ENCODE measurements around the gene ONECUT3.
A peak's percentile ranks its signal among the peaks of the same experiment; 100 is the strongest.

Gene ONECUT3

GRCh38 chr19:1745589-1746031 lies 7.7 kb upstream of the ONECUT3 start:
- ATAC-seq (replicated peaks; ENCODE audit: extremely low read depth, poor library complexity, severe bottlenecking) = no peak
- no peak for DNase-seq (ENCODE audit: low spot score in 2 of 2)
- Mint-ChIP-seq H3K27ac (ENCODE audit: low read depth) (no peak overlapping the region), H3K9me3 (no peaks in the 10 kb centered on the region), H3K4me3 (no peak overlapping the region), H3K36me3 (ENCODE audit: insufficient read depth) (peaks cover 16% of the 10 kb centered on the region), H3K4me1 (peaks cover 17% of the 10 kb centered on the region), H3K27me3 (peaks cover 30% of the 10 kb centered on the region)

DNA sequence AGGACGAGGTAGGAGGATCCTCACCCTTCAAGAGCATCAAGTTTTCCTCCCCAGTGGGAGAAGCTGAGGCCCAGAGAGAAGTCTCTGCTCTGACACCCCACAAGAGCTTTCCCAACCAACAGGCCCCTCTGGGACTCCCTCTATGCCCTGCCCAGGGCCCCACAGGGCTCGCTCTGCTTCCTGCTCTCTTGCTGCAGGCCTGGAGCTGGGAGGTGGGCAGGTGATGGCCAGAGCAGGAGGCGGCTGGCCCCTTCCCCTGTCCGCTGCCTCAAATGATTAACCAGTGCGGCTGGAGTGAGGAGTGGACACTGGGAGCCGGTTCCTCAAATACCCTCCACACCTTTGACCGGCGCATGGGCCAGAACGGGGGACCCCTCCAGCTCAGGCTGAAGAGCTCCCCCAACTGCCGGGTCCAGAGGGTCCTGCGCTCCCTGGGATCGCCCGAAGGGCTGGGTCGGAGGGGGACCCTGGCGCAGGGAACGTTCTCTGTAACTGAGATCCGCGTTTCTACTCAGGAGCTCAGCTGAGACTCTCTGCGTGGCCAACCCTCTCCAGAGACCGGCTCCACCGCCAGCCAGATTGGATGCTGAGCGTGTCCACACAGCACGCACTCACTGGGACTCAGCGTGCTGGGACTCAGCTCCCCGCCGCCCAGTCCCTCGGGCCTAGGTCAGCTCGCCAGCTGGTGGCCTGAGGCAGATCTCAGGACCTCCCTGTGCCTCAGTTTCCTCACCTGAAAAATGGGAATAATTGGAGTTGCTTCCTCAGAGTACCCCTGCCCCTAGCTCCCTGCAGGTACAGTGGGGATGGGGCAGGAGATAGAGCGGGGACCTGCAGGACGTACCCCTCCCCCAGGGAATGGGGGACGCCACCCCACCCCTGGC lies 6.7 kb upstream of the ONECUT3 start:
- Mint-ChIP-seq H3K4me3 (no peak overlapping the region), H3K36me3 (ENCODE audit: insufficient read depth) (peaks cover 16% of the 10 kb centered on the region), H3K4me1 (peaks cover 17% of the 10 kb centered on the region), H3K27me3 (peaks cover 40% of the 10 kb centered on the region), H3K27ac (ENCODE audit: low read depth) (no peak overlapping the region), H3K9me3 (no peaks in the 10 kb centered on the region)
- ATAC-seq (replicated peaks; ENCODE audit: extremely low read depth, poor library complexity, severe bottlenecking) (no peak), DNase-seq (ENCODE audit: low spot score in 2 of 2) (no peak)

GRCh38 chr19:1747285-1748114 lies 5.8 kb upstream of the ONECUT3 start:
- no peaks in the 10 kb centered on the region for H3K9me3 Mint-ChIP-seq
- peak overlapping the region; percentile 66 for H3K4me3 Mint-ChIP-seq
- H3K27me3 Mint-ChIP-seq = peaks cover 49% of the 10 kb centered on the region
- ATAC-seq (replicated peaks; ENCODE audit: extremely low read depth, poor library complexity, severe bottlenecking) = peak; percentile 60
- peaks cover 17% of the 10 kb centered on the region for H3K4me1 Mint-ChIP-seq
- DNase-seq (ENCODE audit: low spot score in 2 of 2) = no peak
- H3K27ac Mint-ChIP-seq (ENCODE audit: low read depth) = no peak overlapping the region
- peaks cover 19% of the 10 kb centered on the region for H3K36me3 Mint-ChIP-seq (ENCODE audit: insufficient read depth)

DNA sequence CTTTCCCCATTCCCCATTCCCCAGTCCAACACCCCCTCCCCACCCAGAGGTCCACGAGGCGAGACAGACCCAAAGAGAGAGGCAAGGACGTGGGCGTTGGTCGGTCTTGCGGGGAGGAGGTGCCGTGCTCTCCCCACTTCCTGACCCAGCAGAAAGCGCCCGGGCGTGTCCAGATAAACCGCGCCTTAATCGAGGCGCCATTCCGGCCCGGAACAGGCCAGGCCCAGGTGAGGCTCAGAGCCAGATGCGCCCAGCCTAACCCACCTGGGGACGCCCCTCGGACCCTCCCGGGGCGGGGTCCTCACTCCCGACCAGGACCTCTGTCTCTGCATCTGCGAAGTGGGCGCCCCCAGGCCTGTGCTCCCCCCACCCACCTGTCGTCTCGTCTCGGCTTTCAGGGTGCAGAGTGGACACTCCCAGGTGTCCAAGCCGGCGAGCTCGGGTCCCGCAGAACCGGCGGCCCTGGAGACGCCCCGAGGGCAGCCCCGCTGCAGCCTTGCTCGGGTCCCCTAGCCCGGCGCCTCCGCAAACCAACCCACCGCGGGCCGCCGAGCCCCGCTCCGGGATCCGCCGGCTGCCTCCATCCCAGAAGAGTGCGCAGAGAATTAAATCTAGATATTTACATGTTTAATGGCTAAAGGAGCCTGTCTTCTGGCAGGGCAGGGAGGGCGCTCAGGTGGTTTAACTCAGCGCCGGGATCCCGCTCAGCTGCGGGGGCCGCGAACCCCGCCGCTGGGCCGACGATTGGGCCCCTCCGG lies 5.0 kb upstream of the ONECUT3 start:
- peaks cover 17% of the 10 kb centered on the region for H3K4me1 Mint-ChIP-seq
- H3K27ac Mint-ChIP-seq (ENCODE audit: low read depth) = no peak overlapping the region
- peak; percentile 24 for ATAC-seq (replicated peaks; ENCODE audit: extremely low read depth, poor library complexity, severe bottlenecking)
- H3K27me3 Mint-ChIP-seq = peaks cover 56% of the 10 kb centered on the region
- peak overlapping the region; percentile 66 for H3K4me3 Mint-ChIP-seq
- DNase-seq (ENCODE audit: low spot score in 2 of 2) = no peak
- H3K9me3 Mint-ChIP-seq = no peaks in the 10 kb centered on the region
- H3K36me3 Mint-ChIP-seq (ENCODE audit: insufficient read depth) = peaks cover 24% of the 10 kb centered on the region

- peaks cover 17% of the 10 kb centered on the region for H3K4me1 Mint-ChIP-seq
Measured at GRCh38 chr19:1748873-1749341, 4.4 kb upstream of the ONECUT3 start.

DNA sequence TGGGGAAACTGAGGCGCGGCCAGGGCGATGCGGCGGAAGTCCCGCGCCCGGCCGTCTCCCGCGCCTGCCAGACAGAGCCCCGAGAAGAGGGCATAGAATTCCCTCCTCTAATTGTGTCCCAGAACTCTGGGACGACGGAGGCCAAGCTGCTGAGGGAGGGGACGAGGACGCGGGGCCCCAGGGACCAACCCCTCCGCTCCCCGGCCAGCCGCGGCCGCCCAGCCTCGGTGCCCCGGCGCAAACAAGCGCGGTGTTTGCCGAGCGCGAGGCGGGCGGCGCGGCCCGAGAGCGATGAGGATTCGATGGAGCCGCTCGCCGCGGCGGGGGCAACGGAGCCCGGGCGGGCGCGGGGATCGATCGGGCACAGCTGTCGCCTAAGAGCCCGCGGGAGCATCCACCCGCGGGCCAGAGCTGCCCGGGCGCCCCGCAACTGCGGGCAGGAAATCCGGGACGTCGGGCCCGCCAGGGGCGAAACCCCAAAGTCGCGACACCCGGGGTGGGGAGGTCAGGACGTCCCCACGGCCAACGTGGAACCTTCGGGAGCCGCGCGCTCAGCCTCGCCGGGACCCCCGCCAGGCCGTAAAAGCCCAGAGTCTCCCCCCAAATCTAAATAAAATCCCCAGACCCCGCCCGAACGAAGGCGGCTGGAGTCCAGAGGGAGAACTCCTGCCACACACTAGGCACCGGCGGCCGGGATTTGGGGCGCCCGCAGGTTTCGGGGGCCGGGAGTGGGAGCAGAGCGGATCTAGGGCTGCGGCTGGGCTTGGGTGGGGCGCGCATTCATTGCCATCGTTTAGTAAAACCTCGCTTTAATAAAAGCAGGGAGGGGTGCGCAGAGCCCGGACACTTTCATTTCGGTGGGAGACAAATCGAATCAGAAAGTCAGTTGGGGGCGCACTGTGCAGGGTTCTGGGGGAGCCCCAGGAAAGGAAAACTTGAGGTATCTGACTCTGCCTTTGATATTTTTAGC lies 3.6 kb upstream of the ONECUT3 start:
- Mint-ChIP-seq H3K4me1 (peaks cover 17% of the 10 kb centered on the region), H3K36me3 (ENCODE audit: insufficient read depth) (peaks cover 26% of the 10 kb centered on the region), H3K9me3 (no peaks in the 10 kb centered on the region), H3K27ac (ENCODE audit: low read depth) (no peak overlapping the region), H3K4me3 (peak overlapping the region; percentile 27), H3K27me3 (peaks cover 56% of the 10 kb centered on the region)
- ATAC-seq (replicated peaks; ENCODE audit: extremely low read depth, poor library complexity, severe bottlenecking) = no peak
- no peak for DNase-seq (ENCODE audit: low spot score in 2 of 2)

More at GRCh38 chr19:1748873-1749341, 4.4 kb upstream of the ONECUT3 start:
- Mint-ChIP-seq H3K36me3 (ENCODE audit: insufficient read depth) (peaks cover 24% of the 10 kb centered on the region), H3K4me3 (no peak overlapping the region), H3K9me3 (no peaks in the 10 kb centered on the region), H3K27ac (ENCODE audit: low read depth) (no peak overlapping the region), H3K27me3 (peaks cover 56% of the 10 kb centered on the region)
- no peak for DNase-seq (ENCODE audit: low spot score in 2 of 2)
- no peak for ATAC-seq (replicated peaks; ENCODE audit: extremely low read depth, poor library complexity, severe bottlenecking)

DNA sequence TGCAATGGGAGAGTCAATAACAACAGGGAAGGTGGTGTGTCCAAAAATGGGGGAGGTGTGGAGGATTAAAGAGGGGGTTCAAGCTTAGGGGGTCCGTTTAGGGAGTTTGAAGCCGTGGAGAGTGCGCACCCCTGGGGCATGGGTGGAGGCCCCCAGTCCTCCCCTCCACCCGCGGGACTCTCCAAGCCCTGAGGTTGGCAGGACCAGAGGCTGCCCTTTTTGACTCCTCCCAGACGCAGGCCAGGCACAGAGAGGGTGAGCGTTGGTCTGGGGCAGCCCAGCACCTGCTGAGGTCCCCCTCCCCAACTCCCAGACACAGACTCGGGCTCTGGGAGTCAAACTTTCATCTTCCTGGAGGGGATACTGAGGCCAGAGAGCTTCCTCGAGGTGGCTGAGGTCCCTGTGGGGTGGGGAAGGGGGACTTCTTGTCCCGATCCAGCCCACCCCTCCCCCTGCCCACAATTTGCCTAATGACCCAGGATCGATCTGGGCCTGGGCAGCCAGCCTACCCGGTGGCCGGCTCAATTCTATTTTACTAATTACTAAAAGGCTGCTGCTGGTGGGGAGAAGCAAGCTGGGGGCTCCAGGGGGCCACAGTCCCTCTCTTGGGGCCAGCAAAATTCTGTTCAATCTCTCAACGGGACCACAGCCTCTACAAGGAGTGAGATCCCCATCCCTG lies 2.8 kb upstream of the ONECUT3 start:
- Mint-ChIP-seq H3K36me3 (ENCODE audit: insufficient read depth) (peaks cover 26% of the 10 kb centered on the region), H3K27ac (ENCODE audit: low read depth) (no peak overlapping the region), H3K27me3 (peaks cover 57% of the 10 kb centered on the region), H3K4me1 (peaks cover 20% of the 10 kb centered on the region), H3K9me3 (no peaks in the 10 kb centered on the region), H3K4me3 (peak overlapping the region; percentile 27)
- DNase-seq (ENCODE audit: low spot score in 2 of 2) (no peak), ATAC-seq (replicated peaks; ENCODE audit: extremely low read depth, poor library complexity, severe bottlenecking) (no peak)

DNA sequence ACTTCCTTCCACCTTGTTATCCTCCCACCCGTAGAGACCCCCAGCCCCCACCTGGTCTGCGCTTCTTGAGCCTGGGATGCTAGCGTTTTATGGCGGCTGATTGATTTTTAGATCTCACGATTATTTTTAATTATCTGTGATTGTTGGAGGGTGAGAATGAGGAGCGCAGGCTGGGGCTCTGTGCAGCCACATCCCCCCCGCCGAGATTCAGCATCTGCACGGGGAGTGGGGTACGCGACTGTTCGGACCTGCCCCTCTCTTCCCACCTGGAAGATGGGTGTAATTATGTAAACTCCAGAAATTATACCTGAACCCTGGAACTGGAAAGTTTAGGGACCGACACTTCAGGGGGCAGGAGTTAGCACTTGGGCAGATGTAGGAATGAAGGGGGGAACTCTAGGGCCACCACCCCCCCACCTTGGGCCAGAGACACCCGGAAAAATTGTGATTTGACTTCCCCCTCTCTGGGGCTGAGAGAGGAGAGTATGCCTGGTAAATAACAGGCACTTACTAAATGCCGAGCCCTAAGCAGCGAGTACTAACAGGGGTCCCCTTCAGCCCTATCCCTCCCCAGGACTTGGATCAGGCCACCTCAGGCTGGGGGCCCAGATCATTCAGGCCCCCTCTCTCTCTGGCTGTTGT lies 1.8 kb upstream of the ONECUT3 start:
- ATAC-seq (replicated peaks; ENCODE audit: extremely low read depth, poor library complexity, severe bottlenecking) = no peak

DNA sequence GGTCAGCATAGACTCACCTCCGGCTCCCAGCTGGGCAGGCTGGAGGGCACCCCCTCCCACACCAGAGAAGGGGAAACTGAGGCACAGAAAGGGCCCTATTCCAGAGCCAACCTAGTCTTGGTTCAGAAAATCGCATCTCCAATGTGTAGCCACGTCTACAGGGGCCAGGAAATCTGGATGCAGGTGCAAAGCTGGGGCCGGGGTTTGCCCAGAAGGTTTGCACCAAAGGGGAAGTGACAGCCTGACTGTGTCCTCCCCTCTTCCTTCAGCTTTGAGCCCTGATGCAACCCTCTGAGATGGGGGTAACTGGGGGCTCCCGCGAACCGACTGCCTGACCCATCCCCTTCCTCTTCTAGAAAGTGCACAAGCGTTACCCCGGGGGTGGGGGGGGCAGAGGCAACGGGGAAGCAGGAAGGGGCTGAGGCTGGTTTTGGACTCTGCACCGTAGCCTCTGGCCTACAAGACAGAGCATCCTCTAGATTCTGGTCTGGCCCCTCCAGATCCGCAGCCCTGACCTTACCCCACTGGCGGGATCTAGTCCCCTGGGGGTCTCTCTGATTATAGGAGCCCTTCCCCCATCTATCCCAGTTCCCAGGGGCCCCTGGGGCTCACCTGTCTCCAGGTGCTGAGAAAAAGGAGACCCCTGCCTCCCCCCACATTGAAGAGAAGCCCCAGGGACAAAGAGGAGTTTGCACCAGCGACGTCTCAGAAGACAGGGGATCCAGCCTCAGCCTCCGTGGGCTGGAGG lies 1.1 kb upstream of the ONECUT3 start:
- no peak overlapping the region for H3K27ac Mint-ChIP-seq (ENCODE audit: low read depth)
- H3K36me3 Mint-ChIP-seq (ENCODE audit: insufficient read depth) = peaks cover 27% of the 10 kb centered on the region
- H3K27me3 Mint-ChIP-seq = peaks cover 71% of the 10 kb centered on the region
- H3K9me3 Mint-ChIP-seq = no peaks in the 10 kb centered on the region
- H3K4me3 Mint-ChIP-seq = no peak overlapping the region
- ATAC-seq (replicated peaks; ENCODE audit: extremely low read depth, poor library complexity, severe bottlenecking) (no peak), DNase-seq (ENCODE audit: low spot score in 2 of 2) (no peak)
- peaks cover 28% of the 10 kb centered on the region for H3K4me1 Mint-ChIP-seq

More for the DNA sequence above, 1.8 kb upstream of the ONECUT3 start:
- no peak for DNase-seq (ENCODE audit: low spot score in 2 of 2)
- Mint-ChIP-seq H3K27ac (ENCODE audit: low read depth) (no peak overlapping the region), H3K4me1 (peaks cover 23% of the 10 kb centered on the region), H3K36me3 (ENCODE audit: insufficient read depth) (peaks cover 28% of the 10 kb centered on the region), H3K4me3 (peak overlapping the region; percentile 23), H3K9me3 (no peaks in the 10 kb centered on the region), H3K27me3 (peaks cover 66% of the 10 kb centered on the region)

DNA sequence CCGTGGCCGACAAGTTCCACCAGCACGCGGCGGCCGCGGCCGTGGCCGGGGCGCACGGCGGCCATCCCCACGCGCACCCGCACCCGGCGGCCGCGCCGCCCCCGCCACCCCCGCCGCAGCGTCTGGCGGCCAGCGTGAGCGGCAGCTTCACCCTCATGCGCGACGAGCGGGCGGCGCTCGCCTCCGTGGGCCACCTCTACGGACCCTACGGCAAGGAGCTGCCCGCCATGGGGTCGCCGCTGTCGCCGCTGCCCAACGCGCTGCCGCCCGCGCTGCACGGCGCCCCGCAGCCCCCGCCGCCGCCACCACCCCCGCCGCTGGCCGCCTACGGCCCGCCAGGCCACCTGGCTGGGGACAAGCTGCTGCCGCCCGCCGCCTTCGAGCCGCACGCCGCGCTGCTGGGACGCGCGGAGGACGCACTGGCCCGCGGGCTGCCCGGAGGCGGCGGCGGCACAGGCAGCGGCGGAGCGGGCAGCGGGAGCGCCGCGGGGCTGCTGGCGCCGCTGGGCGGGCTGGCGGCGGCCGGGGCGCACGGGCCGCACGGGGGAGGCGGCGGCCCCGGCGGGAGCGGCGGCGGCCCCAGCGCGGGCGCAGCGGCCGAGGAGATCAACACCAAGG lies 821 bp downstream of the ONECUT3 start:
- Mint-ChIP-seq H3K4me1 (peaks cover 19% of the 10 kb centered on the region), H3K27ac (ENCODE audit: low read depth) (no peak overlapping the region), H3K27me3 (peaks cover 77% of the 10 kb centered on the region), H3K36me3 (ENCODE audit: insufficient read depth) (peaks cover 23% of the 10 kb centered on the region), H3K9me3 (no peaks in the 10 kb centered on the region), H3K4me3 (peak overlapping the region; percentile 11)
- no peak for DNase-seq (ENCODE audit: low spot score in 2 of 2)
- no peak for ATAC-seq (replicated peaks; ENCODE audit: extremely low read depth, poor library complexity, severe bottlenecking)
